H1 (cell line): ENCODE data around the gene ZSCAN5A. TPM values are rescaled to one million over a fixed set of nuclear protein-coding genes. Genes with fewer than 3 reads are reported as not detected.
"Not testable (repeated sequence)": the region's sequence is repeated elsewhere in the genome, so short reads cannot be mapped to it uniquely, and the experiment has no call there.

Experiments used
- CTCF ChIA-PET: fragments of 300-600 bp; sonication (Branson Sonifier 250); formaldehyde crosslinking; loops from one replicate; lab custom pipeline; 2021; ENCODE audit not compliant: partially characterized antibody; lab: Charles Lee
- POLR2A ChIA-PET: fragments of 300-600 bp; sonication (Branson Sonifier 250); formaldehyde crosslinking; loops from one replicate; lab custom pipeline; 2021; ENCODE audit warnings: inconsistent platforms; ENCODE audit not compliant: partially characterized antibody; lab: Charles Lee
- DNase-seq, 2 experiments: peaks; one replicate each; pipeline versions ENCODE4 v3.0.0 to v3.0.0-alpha.2; 2010 to 2022; ENCODE audit warnings: low spot score in 2 of 2, low read depth in 1 of 2, mixed read lengths in 1 of 2
- FAIRE-seq: peaks from 2 replicates; lab custom pipeline; 2011; peaks lifted over from hg19 to GRCh38; lab: Jason Lieb, UNC
- H2AFZ ChIP-seq: 2 replicates; pipeline ENCODE4 v1.8.1; 2012; ENCODE audit warnings: low read length, inconsistent platforms
- H2AK5ac ChIP-seq: 2 replicates; pipeline ENCODE4 v1.6.1; 2013; ENCODE audit warnings: low read depth, low read length
- H2BK120ac ChIP-seq: replicated peaks from 2 replicates; pipeline ENCODE3; 2013; ENCODE audit warnings: low read depth, low read length, inconsistent platforms
- H2BK12ac ChIP-seq: 2 replicates; pipeline ENCODE4 v1.6.1; 2013; ENCODE audit warnings: low read depth, low read length
- H2BK15ac ChIP-seq: 2 replicates; pipeline ENCODE4 v1.6.1; 2013; ENCODE audit warnings: low read length
- H2BK20ac ChIP-seq: 2 replicates; pipeline ENCODE4 v1.6.1; 2013; ENCODE audit warnings: low read length
- H2BK5ac ChIP-seq: 2 replicates; pipeline ENCODE4 v1.6.1; 2013; ENCODE audit warnings: low read depth, low read length
- H3K14ac ChIP-seq: 2 replicates; pipeline ENCODE4 v1.6.1; 2013; ENCODE audit warnings: inconsistent platforms; ENCODE audit not compliant: insufficient read length
- H3K18ac ChIP-seq: 2 replicates; pipeline ENCODE4 v1.6.1; 2013; ENCODE audit warnings: low read length; ENCODE audit errors: extremely low read depth
- H3K23ac ChIP-seq: 2 replicates; pipeline ENCODE4 v1.6.1; 2013; ENCODE audit warnings: inconsistent platforms; ENCODE audit not compliant: insufficient read length
- H3K23me2 ChIP-seq: 2 replicates; pipeline ENCODE4 v1.6.1; 2013; ENCODE audit warnings: low read depth, low read length
- H3K27ac ChIP-seq: 2 replicates; pipeline ENCODE4 v1.6.1; 2011; ENCODE audit warnings: low read depth, low read length, inconsistent platforms
- H3K27me3 ChIP-seq, 4 experiments: replicated peaks in 1 of 4; 1 replicate in 1 of 4; 2 replicates in 3 of 4; pipeline versions ENCODE4 v1.6.1 to v1.8.1; 2011 to 2013; ENCODE audit warnings: low read length in 3 of 4, mild to moderate bottlenecking in 3 of 4, inconsistent platforms in 2 of 4, mixed read lengths in 2 of 4, moderate library complexity in 1 of 4; ENCODE audit not compliant: control insufficient read depth in 3 of 4, insufficient read depth in 3 of 4; ENCODE audit errors: extremely low read depth in 1 of 4
- H3K36me3 ChIP-seq, 4 experiments: 2 replicates each; pipeline versions ENCODE4 v1.6.1 to v1.8.1; 2011 to 2013; ENCODE audit warnings: mild to moderate bottlenecking in 4 of 4, low read length in 3 of 4, moderate library complexity in 2 of 4, control low read depth in 1 of 4, inconsistent platforms in 1 of 4; ENCODE audit not compliant: insufficient read depth in 4 of 4, control insufficient read depth in 2 of 4
- H3K4ac ChIP-seq: replicated peaks from 2 replicates; pipeline ENCODE3; 2013; ENCODE audit warnings: low read length, low read depth, mixed read lengths, inconsistent platforms; ENCODE audit not compliant: insufficient read length
- H3K4me1 ChIP-seq, 4 experiments: replicated peaks in 1 of 4; 1 replicate in 1 of 4; 2 replicates in 3 of 4; pipeline versions ENCODE4 v1.6.1 to v1.8.1; 2011 to 2013; ENCODE audit warnings: low read length in 3 of 4, inconsistent platforms in 2 of 4, mixed read lengths in 1 of 4; ENCODE audit not compliant: insufficient read depth in 4 of 4, control insufficient read depth in 3 of 4
- H3K4me2 ChIP-seq, 2 experiments: 2 replicates each; pipeline versions ENCODE4 v1.6.1 to v1.8.1; 2011 to 2013; ENCODE audit warnings: low read depth in 2 of 2, low read length in 2 of 2, control low read depth in 1 of 2, inconsistent platforms in 1 of 2, mild to moderate bottlenecking in 1 of 2; ENCODE audit not compliant: insufficient read depth in 1 of 2
- H3K4me3 ChIP-seq, 4 experiments: fragments of 200-600, 300-600 bp in 1 of 4; sonication (generic), shearing (Covaris generic), sonication (Bioruptor Twin) in 1 of 4; 2 replicates each; pipeline versions ENCODE4 v1.5.1 to v1.8.1; 2011 to 2016; ENCODE audit warnings: low read length in 4 of 4, low read depth in 3 of 4, control low read depth in 2 of 4, inconsistent platforms in 2 of 4, mild to moderate bottlenecking in 2 of 4, mixed read lengths in 1 of 4, moderate library complexity in 1 of 4; ENCODE audit not compliant: insufficient read depth in 2 of 4; ENCODE audit errors: extremely low read depth in 1 of 4
- H3K56ac ChIP-seq: replicated peaks from 2 replicates; pipeline ENCODE3; 2013; ENCODE audit warnings: low read depth, mild to moderate bottlenecking, mixed read lengths, low read length, inconsistent platforms; ENCODE audit not compliant: insufficient read length
- H3K79me1 ChIP-seq: 2 replicates; pipeline ENCODE4 v1.6.1; 2013; ENCODE audit warnings: low read depth, low read length, control low read depth
- H3K79me2 ChIP-seq, 2 experiments: 2 replicates each; pipeline versions ENCODE4 v1.6.1 to v1.8.1; 2012 to 2013; ENCODE audit warnings: low read length in 2 of 2, mild to moderate bottlenecking in 2 of 2, inconsistent platforms in 1 of 2; ENCODE audit not compliant: insufficient read depth in 2 of 2, control insufficient read depth in 1 of 2
- H3K9ac ChIP-seq, 4 experiments: replicated peaks in 1 of 4; 1 replicate in 1 of 4; 2 replicates in 3 of 4; pipeline versions ENCODE4 v1.6.1 to v1.8.1; 2011 to 2013; ENCODE audit warnings: low read depth in 3 of 4, low read length in 3 of 4, control low read depth in 2 of 4, mild to moderate bottlenecking in 2 of 4, moderate library complexity in 2 of 4, inconsistent platforms in 1 of 4; ENCODE audit errors: extremely low read depth in 1 of 4
- H3K9me3 ChIP-seq, 2 experiments: 2 replicates each; pipeline versions ENCODE4 v1.6.1 to v1.8.1; 2012 to 2013; ENCODE audit warnings: mild to moderate bottlenecking in 2 of 2, moderate library complexity in 2 of 2, control low read depth in 1 of 2, inconsistent platforms in 1 of 2, low read depth in 1 of 2, low read length in 1 of 2, mixed read lengths in 1 of 2; ENCODE audit not compliant: insufficient read depth in 2 of 2
- H4K20me1 ChIP-seq, 2 experiments: replicated peaks in 1 of 2; 2 replicates each; pipeline versions ENCODE3 to v1.8.1; 2011 to 2013; ENCODE audit warnings: inconsistent platforms in 2 of 2, low read length in 2 of 2, mild to moderate bottlenecking in 1 of 2; ENCODE audit not compliant: insufficient read depth in 2 of 2, control insufficient read depth in 1 of 2
- H4K5ac ChIP-seq: 2 replicates; pipeline ENCODE4 v1.6.1; 2013; ENCODE audit warnings: low read length, low read depth, mixed read lengths, inconsistent platforms; ENCODE audit not compliant: insufficient read length
- H4K8ac ChIP-seq: 2 replicates; pipeline ENCODE4 v1.8.0; 2013; ENCODE audit warnings: mild to moderate bottlenecking, moderate library complexity, low read length, inconsistent platforms; ENCODE audit not compliant: insufficient read depth; ENCODE audit errors: extremely low read depth
- H4K91ac ChIP-seq: replicated peaks from 2 replicates; pipeline ENCODE3; 2013; ENCODE audit warnings: low read length, mixed read lengths, inconsistent platforms; ENCODE audit not compliant: insufficient read length
- WGBS, 2 experiments: shearing (Covaris generic) in 1 of 2; methylation state at CpG; one replicate each; pipeline versions ENCODE4 v1.1.6 to v1.1.7; 2013 to 2015; ENCODE audit warnings: low lambda C conversion rate in 2 of 2, mixed read lengths in 2 of 2, inconsistent platforms in 1 of 2, low coverage in 1 of 2, missing lambda C conversion rate in 1 of 2; ENCODE audit not compliant: insufficient replicate concordance in 2 of 2, insufficient coverage in 1 of 2, insufficient read length in 1 of 2; ENCODE audit errors: extremely low coverage in 1 of 2, missing lambda C conversion rate in 1 of 2; 5-methylcytosine and 5-hydroxymethylcytosine counted together
- polyA plus RNA-seq, 7 experiments: library from polyadenylated mRNA; depleted of rRNA in 3 of 7; stranded (reverse) in 5 of 7; unstranded in 2 of 7; fragments of >200 nt in 5 of 7; fragments of 200-250 nt in 2 of 7; gene quantifications; 1 replicate in 5 of 7; 2 replicates in 1 of 7; 4 replicates in 1 of 7; pipeline versions ENCODE4 v1.2.1 to v1.2.3, GENCODE V29; 2011 to 2013; ENCODE audit warnings: missing spikeins in 2 of 7, mixed read lengths in 2 of 7
- total RNA-seq: library from RNA; stranded (reverse); fragmentation: NEBNext Ultra II Directional; extraction: Animal tissue kit (Norgen Biotek cat#: 25700); gene quantifications from 2 replicates; pipeline ENCODE4 v1.2.1, GENCODE V29; 2021

Gene ZSCAN5A
- total and polyA plus RNA-seq, 2 of the 8 experiments (the other 6 are each of a cell fraction or from before 2014, with no cell fraction given): 8.6 to 11.0 TPM

DNA sequence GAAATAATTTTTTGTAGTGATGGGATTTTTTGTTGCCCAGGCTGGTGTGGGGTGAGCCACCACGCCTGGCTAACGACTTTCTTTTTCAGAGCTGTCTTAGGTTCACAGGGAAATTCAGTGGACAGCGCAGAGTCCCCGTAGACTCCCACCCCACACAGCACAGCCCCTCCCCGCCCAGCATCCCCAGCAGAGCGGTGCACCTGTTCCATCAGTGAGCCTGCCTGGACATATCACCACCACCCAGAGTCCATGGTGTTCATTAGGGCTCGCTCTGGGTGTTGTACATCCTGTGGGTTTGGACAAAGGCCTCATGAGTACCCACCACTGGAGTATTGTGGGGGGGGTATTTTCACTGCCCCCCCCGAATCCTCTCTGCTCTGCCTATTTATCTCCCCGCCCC, 104.6 kb downstream of the ZSCAN5A start:
- H3K4me1 ChIP-seq, H4K8ac ChIP-seq, H3K4me3 ChIP-seq, H3K23me2 ChIP-seq, H3K36me3 ChIP-seq, H3K79me1 ChIP-seq, H2BK5ac ChIP-seq, H3K14ac ChIP-seq, H3K23ac ChIP-seq, POLR2A ChIA-PET, H2AFZ ChIP-seq, H3K9ac ChIP-seq, H3K27me3 ChIP-seq, H3K18ac ChIP-seq, FAIRE-seq, H2AK5ac ChIP-seq, DNase-seq, H3K9me3 ChIP-seq, H3K4ac ChIP-seq, H2BK120ac ChIP-seq, H3K56ac ChIP-seq, H3K4me2 ChIP-seq, H4K20me1 ChIP-seq, H4K5ac ChIP-seq, H3K79me2 ChIP-seq, H4K91ac ChIP-seq, H2BK20ac ChIP-seq, H3K27ac ChIP-seq, H2BK12ac ChIP-seq, H2BK15ac ChIP-seq: not testable (repeated sequence)
- CTCF ChIA-PET: interaction anchor here (0.9 to 2.5 kb wide), 6 partner anchors 10 to 58 kb away, joined by 3 to 21 read pairs (median 4); no protein-coding TSS in a partner anchor
- WGBS, 2 experiments: 84% methylated on average over 6 of the region's 9 CpGs; no CpG with 5 or more reads in 1 of the 2 experiments
